HG03571 (cell line): ENCODE results near the gene C19orf18.

ENCODE experiments used
- ATAC-seq: cut with Tn5 transposase; IDR thresholded peaks from one replicate; pipeline ENCODE4 v1.9.1; 2021; ENCODE audit not compliant: unreplicated experiment

C19orf18 gene

DNA sequence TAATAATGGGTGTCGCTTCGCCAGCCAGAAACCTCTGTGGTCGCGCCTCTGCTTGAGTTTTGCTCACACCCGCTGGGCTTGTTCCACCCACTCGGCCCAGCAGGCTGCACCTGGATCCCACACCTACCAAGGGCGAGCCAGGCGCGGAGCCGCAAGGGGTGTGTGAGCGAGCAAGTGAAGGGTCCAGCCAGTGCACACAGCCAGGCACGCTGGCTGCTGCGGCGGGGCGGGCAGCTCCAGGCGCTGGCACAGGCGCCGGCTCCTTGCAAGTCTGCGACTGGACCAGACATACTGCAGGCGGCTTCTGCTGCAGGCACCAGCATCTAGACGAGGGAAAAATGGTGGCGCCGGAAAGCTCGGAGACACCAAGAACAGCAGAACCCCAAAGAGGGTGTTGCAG, 25.0 kb downstream of the C19orf18 start:
- no peak for ATAC-seq

DNA sequence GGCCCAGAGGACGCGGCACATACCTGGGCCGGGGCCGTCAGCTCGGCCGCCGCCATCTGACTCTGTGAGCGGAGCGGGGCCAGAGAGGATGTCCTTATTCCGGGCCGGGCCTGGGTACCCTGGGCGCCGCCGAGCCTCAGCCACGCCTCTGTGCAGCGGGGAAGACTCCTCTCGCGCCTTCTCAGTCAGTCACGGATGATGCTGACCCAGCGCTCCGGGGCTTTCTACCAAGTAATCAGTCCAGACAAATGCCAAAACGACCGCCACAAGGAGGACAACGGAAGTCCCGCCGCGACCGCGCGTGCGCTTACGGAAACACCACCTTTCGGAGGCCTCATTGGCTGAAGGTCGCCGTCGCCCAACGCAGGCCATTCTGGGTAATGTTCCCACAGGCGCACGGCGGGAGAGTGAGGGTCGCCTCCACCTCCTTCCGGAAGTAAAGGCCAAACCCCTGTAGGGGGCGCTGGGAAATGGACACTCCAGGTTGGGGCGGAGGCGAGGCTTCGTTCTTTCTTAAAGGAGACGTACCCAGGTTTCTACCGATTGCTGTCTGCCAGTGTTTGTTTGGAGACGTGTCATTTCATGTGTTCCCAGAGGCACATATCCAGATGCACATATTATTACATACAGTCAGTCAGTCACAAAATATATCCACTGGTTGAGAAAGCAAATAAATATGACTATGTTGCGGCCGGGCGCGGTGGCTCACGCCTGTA, 26.8 kb downstream of the C19orf18 start, which contains the start of gene ZNF256:
TSS of gene ZNF256 (minus strand) at position 288 of the 716 bp plus-strand sequence. CDS start at position 56, 232 bp downstream.
- ATAC-seq, result peak; percentile 70

DNA sequence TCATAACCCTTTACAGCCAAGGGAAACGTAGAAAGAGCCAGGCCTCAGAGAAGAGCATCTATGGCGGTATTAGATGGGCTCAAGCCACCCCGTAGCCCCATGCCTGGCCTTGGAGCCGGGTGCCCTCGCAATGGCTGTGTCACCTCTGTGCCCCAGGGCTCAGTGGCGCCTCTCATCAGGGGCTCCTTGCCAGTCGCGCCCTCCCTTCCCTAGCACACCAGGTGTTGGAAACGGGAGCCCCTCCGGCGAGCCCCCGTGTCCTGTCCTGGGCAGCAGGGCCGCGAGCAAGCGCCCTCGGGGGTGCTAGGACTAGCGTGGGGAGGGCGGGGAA, 27.3 kb downstream of the C19orf18 start:
- ATAC-seq, result no peak

DNA sequence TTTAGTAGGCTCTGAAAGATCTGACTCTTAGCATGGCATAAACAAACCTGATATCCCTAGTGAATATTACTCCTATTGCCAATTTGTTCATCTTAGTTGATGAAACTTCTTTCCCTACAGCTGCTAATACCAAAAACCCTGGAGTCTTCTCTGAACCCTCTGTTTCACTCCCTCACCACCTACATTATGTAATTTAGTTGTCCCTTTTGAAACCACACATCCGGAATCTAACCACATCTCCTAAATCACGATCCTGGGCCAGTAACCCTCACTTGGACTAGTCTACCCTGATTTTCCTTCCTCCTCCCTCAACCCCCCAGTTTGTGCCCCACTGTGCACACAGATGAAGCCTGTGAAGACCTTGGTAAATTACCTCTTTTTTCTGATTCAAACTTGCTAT, 28.0 kb downstream of the C19orf18 start:
- ATAC-seq, result no peak

DNA sequence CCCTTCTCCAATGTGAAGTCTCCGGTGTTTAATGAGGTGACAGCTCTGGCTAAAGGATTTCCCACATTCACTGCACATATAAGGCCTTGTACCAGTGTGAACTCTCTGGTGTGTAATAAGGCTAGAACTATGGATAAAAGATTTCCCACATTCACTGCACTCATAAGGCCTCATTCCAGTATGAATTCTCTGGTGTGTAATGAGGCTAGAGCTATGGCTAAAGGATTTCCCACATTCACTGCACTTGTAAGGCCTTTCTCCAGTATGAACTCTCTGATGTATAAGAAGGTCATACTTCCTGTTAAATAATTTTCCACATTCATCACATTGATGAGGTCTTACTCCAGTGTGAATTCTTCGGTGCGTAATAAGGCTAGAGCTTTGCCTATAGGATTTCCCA, 32.7 kb downstream of the C19orf18 start:
- no peak for ATAC-seq

DNA sequence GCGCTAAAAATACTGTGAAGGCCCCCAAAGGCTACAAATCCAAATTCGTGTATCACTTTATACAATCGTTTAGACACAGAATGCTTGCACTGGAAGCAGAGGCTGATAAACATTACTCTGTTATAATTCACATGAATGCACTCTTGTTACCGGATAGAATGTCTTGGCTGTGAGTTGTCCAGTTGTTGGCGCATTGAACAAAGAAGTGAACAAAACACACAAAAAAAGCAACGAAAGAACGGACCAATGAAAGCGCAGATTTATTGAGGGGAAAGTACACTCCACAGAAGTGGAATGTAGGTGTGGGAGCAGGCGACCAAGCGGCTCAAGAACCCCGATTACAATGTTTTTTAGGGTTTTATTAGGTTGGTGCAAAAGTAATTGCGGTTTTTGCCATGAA, 38.6 kb downstream of the C19orf18 start:
- no peak for ATAC-seq

DNA sequence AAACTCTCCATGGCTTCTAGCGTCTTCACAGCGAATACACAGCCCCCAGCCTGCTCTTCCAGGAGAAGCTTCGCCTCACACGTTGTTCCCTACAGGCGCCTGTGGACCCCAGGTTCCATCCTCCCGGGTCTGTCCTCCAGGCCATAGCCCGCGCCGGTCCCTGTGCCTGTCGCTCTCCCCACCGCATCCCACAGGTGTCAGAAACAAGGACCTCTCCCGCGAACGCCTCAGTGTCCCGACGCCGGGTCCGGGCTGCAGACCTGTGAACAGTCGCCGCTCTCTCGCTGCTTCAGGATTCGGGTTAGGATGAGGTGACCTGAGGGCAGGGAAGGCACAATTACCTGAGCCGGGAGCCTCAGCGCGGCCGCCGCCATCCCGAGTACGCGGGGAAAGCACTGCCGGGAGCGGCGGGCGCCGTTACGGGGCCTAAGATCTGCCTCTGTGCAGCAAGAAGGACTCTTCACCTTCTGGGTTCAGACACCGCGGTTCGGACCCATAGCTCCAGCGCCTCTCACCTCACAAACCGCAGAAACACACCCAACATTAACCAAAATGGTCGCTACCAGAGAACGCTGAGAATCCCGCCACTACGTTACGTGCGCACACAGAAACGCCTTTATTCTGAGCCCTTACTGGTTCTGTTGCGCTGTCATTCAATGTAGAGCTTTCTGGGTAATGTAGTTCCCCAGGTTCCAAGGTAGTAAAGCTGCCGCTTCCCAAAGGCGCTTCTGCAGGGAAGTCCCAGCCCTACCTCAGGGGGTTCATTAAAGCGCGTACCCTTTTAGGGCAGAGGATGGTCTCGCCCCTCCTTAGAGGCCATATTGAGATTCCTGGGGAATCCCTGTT, 39.3 kb downstream of the C19orf18 start, which contains the start of gene ZNF418:
TSS of gene ZNF418 (minus strand) at position 583 of the 846 bp plus-strand sequence. CDS start 1,580 bp downstream, outside the sequence.
- ATAC-seq, result no peak

DNA sequence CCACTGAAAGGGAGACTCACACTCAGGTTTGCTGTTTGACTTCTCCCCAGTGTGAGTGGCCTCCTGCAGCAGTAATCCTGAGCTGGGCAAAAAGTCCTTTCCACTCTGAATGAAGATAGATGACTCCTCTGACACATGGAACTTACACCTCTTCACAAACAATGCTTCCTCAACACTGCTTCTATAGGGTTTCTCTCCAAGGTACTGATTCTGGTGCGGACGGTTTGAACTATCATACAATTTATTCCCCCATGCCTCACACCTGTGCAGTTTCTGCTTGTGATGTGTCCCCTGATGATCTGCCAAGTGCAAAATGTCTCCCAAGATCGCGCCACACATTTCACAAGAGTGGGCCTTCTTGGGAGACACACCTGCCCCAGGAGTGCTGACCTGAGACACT, 46.7 kb downstream of the C19orf18 start:
- ATAC-seq, result no peak

DNA sequence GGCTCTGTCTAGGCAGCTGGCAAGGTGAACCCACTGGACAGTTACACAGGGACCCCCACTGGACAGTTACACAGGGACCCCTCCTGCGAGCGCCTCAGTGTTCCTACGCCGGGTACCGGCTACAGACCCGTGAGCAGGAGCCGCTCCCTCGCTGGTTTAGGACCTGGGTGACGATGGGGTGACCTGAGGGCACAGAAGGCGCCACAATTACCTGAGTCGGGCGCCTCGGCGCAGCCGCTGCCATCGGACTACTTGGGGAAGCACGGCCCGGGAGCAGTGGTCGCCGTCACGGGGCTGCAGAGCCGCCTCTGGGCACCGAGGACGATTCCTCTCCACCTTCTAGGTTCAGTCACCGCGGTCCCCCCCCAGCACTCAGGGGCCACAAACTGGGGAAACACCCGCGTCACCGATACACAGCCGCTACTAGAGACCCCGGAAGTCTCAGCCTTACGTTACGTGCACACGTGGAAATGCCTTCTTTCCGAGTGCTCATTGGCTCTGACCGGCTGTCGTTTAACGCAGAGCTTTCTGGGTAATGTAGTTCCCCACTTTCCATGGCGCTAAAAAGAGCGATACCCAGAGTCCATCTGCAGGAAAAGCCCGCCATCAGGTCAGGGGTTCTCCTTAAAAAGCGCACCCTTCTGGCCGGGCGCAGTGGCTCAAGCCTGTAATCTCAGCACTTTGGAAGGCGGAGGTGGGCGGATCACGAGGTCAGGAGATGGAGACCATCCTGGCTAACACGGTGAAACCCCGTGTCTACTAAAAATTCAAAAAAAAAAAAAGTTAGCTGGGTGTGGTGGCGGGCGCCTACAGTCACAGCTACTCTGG, 58.0 kb downstream of the C19orf18 start, which contains the start of gene ZNF417:
TSS of gene ZNF417 (minus strand) at position 425 of the 828 bp plus-strand sequence. CDS start at position 244, 181 bp downstream.
- ATAC-seq, result peak; percentile 93

DNA sequence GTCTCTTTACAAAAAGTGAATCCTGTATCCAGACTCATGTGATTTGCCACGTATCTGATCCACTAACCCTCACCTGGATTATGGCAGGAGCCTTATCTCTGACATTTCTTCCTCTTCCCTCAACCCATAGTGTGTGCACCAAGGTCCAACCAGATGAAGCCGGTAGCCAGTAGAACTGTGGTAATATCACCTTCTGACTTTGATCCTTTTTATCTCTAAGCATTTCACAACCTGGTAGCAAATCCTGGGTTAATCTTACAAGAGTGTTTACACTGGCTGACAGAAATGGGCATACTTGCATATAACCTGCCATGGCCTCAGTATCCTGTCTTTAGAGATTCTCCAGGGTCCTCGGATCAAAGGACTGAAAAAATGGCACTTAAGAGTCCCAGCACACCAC, 59.8 kb downstream of the C19orf18 start:
- ATAC-seq, result no peak
